Activated CD4-positive, alpha-beta memory T cell treated with anti-CD3 and anti-CD28 coated beads for 36 hours (primary cell): ENCODE results near the gene PRDM11. TPM values are rescaled to one million over a fixed set of nuclear protein-coding genes. Genes with fewer than 3 reads are reported as not detected.

Experiments used
- CTCF ChIA-PET: fragments of 350-600 bp; sonication (Branson Sonifier 250); formaldehyde crosslinking; loops from one replicate; lab custom pipeline; 2021; ENCODE audit warnings: antibody characterized with exemption, inconsistent platforms; lab: Charles Lee
- POLR2A ChIA-PET: fragments of 350-600 bp; sonication (Branson Sonifier 250); formaldehyde crosslinking; loops from one replicate; lab custom pipeline; 2021; ENCODE audit warnings: antibody characterized with exemption; lab: Charles Lee
- DNase-seq: peaks from one replicate; pipeline ENCODE4 v3.0.0-alpha.2; 2020
- H3K27ac Mint-ChIP-seq: one replicate; pipeline ENCODE4 v1.8.0; 2021; ENCODE audit warnings: mixed read lengths
- H3K27me3 Mint-ChIP-seq: one replicate; pipeline ENCODE4 v1.8.0; 2021; ENCODE audit warnings: mixed read lengths
- H3K36me3 Mint-ChIP-seq: one replicate; pipeline ENCODE4 v1.8.0; 2021; ENCODE audit warnings: mixed read lengths
- H3K4me1 Mint-ChIP-seq: one replicate; pipeline ENCODE4 v1.8.0; 2021; ENCODE audit warnings: low read depth, mixed read lengths
- H3K4me3 Mint-ChIP-seq: one replicate; pipeline ENCODE4 v1.8.0; 2021; ENCODE audit warnings: mild to moderate bottlenecking, mixed read lengths
- H3K9me3 Mint-ChIP-seq: one replicate; pipeline ENCODE4 v1.8.0; 2021; ENCODE audit warnings: mixed read lengths
- intact Hi-C: fragments of 100-400 bp; cut with micrococcal nuclease; formaldehyde crosslinking; loops from one replicate; pipeline ENCODE4 v1.15.1; 2023
- total RNA-seq, 2 experiments: library from RNA; stranded (reverse); gene quantifications; one replicate each; pipeline ENCODE4 v1.2.3, GENCODE V29; 2021

The PRDM11 gene
- total RNA-seq, 2 experiments from 2014 or later = 1.1 to 1.2 TPM

- ChIA-PET CTCF (interaction anchor here (1.6 kb wide), 1 partner anchor 154 kb away, joined by 5 read pairs; no protein-coding TSS in a partner anchor), POLR2A (no interaction called here)
- no peaks in the 10 kb centered on the region for H3K4me1 Mint-ChIP-seq
- H3K27me3 Mint-ChIP-seq = peaks cover 39% of the 10 kb centered on the region
- intact Hi-C loops = no loop called here
- H3K36me3 Mint-ChIP-seq = no peaks in the 10 kb centered on the region
- no peak overlapping the region for H3K4me3 Mint-ChIP-seq
- no peak for DNase-seq
- no peak overlapping the region for H3K27ac Mint-ChIP-seq
- no peaks in the 10 kb centered on the region for H3K9me3 Mint-ChIP-seq
Measured at GRCh38 chr11:45264839-45265515, 118.5 kb downstream of the PRDM11 start.

GRCh38 chr11:45265969-45266675 lies 119.7 kb downstream of the PRDM11 start:
- H3K27me3 Mint-ChIP-seq = peaks cover 36% of the 10 kb centered on the region
- ChIA-PET CTCF (interaction anchor here (0.8 to 2.6 kb wide), 4 partner anchors 12 to 161 kb away, joined by 3 to 7 read pairs (median 4); no protein-coding TSS in a partner anchor), POLR2A (no interaction called here)
- H3K36me3 Mint-ChIP-seq = no peaks in the 10 kb centered on the region
- no peak overlapping the region for H3K27ac Mint-ChIP-seq
- no peaks in the 10 kb centered on the region for H3K9me3 Mint-ChIP-seq
- intact Hi-C loops = no loop called here
- DNase-seq = no peak
- no peaks in the 10 kb centered on the region for H3K4me1 Mint-ChIP-seq
- no peak overlapping the region for H3K4me3 Mint-ChIP-seq

- no peak for DNase-seq
- Mint-ChIP-seq H3K27ac (no peak overlapping the region), H3K4me3 (no peak overlapping the region), H3K9me3 (no peaks in the 10 kb centered on the region), H3K27me3 (peaks cover 41% of the 10 kb centered on the region), H3K4me1 (no peaks in the 10 kb centered on the region), H3K36me3 (no peaks in the 10 kb centered on the region)
- ChIA-PET CTCF (interaction anchor here (0.8 to 2.6 kb wide), 4 partner anchors 13 to 162 kb away, joined by 3 to 7 read pairs (median 4); no protein-coding TSS in a partner anchor), POLR2A (no interaction called here)
- intact Hi-C loops = no loop called here
Measured at GRCh38 chr11:45266676-45267020, 120.2 kb downstream of the PRDM11 start.

- ChIA-PET CTCF (interaction anchor here (1.2 to 2.6 kb wide), 5 partner anchors 13 to 163 kb away, joined by 3 to 7 read pairs (median 3); no protein-coding TSS in a partner anchor), POLR2A (no interaction called here)
- Mint-ChIP-seq H3K27me3 (peaks cover 41% of the 10 kb centered on the region), H3K9me3 (no peaks in the 10 kb centered on the region), H3K27ac (no peak overlapping the region), H3K36me3 (no peaks in the 10 kb centered on the region), H3K4me3 (no peak overlapping the region), H3K4me1 (no peaks in the 10 kb centered on the region)
- peak; percentile 48 for DNase-seq
- intact Hi-C loops = no loop called here
Measured at GRCh38 chr11:45267052-45267451, 120.6 kb downstream of the PRDM11 start.

GRCh38 chr11:45267652-45268299 lies 121.3 kb downstream of the PRDM11 start:
- Mint-ChIP-seq H3K9me3 (no peaks in the 10 kb centered on the region), H3K4me1 (no peaks in the 10 kb centered on the region), H3K27me3 (peaks cover 39% of the 10 kb centered on the region), H3K4me3 (no peak overlapping the region), H3K36me3 (no peaks in the 10 kb centered on the region), H3K27ac (no peak overlapping the region)
- ChIA-PET CTCF (interaction anchor here (1.0 to 2.6 kb wide), 5 partner anchors 13 to 164 kb away, joined by 3 to 7 read pairs (median 4); no protein-coding TSS in a partner anchor), POLR2A (no interaction called here)
- DNase-seq = no peak
- intact Hi-C loops = no loop called here

GRCh38 chr11:45269678-45270077 lies 123.2 kb downstream of the PRDM11 start:
- Mint-ChIP-seq H3K4me3 (no peak overlapping the region), H3K27me3 (peaks cover 38% of the 10 kb centered on the region), H3K9me3 (no peaks in the 10 kb centered on the region), H3K4me1 (no peaks in the 10 kb centered on the region), H3K36me3 (no peaks in the 10 kb centered on the region), H3K27ac (no peak overlapping the region)
- no peak for DNase-seq
- ChIA-PET CTCF (interaction anchor here (1.7 kb wide), 1 partner anchor 17 kb away, joined by 3 read pairs; no protein-coding TSS in a partner anchor), POLR2A (no interaction called here)
- intact Hi-C loops = no loop called here

- no peaks in the 10 kb centered on the region for H3K36me3 Mint-ChIP-seq
- peaks cover 44% of the 10 kb centered on the region for H3K27me3 Mint-ChIP-seq
- H3K9me3 Mint-ChIP-seq = no peaks in the 10 kb centered on the region
- ChIA-PET POLR2A (no interaction called here), CTCF (interaction anchor here (0.9 to 1.7 kb wide), 2 partner anchors 18 to 160 kb away, joined by 3 read pairs; no protein-coding TSS in a partner anchor)
- no peak overlapping the region for H3K4me3 Mint-ChIP-seq
- intact Hi-C loops = no loop called here
- H3K27ac Mint-ChIP-seq = no peak overlapping the region
- DNase-seq = no peak
- no peaks in the 10 kb centered on the region for H3K4me1 Mint-ChIP-seq
Measured at GRCh38 chr11:45270946-45271716, 124.7 kb downstream of the PRDM11 start.

GRCh38 chr11:45272701-45273100 lies 126.3 kb downstream of the PRDM11 start:
- Mint-ChIP-seq H3K4me1 (no peaks in the 10 kb centered on the region), H3K9me3 (no peaks in the 10 kb centered on the region), H3K27ac (no peak overlapping the region), H3K27me3 (peaks cover 38% of the 10 kb centered on the region), H3K4me3 (no peak overlapping the region), H3K36me3 (no peaks in the 10 kb centered on the region)
- DNase-seq = no peak
- ChIA-PET CTCF (no interaction called here), POLR2A (no interaction called here)
- intact Hi-C loops = no loop called here

GRCh38 chr11:45273509-45273908 lies 127.1 kb downstream of the PRDM11 start:
- Mint-ChIP-seq H3K27ac (no peak overlapping the region), H3K4me1 (no peaks in the 10 kb centered on the region), H3K36me3 (no peaks in the 10 kb centered on the region), H3K9me3 (no peaks in the 10 kb centered on the region), H3K4me3 (no peak overlapping the region), H3K27me3 (peaks cover 34% of the 10 kb centered on the region)
- ChIA-PET POLR2A (no interaction called here), CTCF (no interaction called here)
- intact Hi-C loops = no loop called here
- DNase-seq = no peak

- no peak for DNase-seq
- H3K27ac Mint-ChIP-seq = no peak overlapping the region
- peaks cover 28% of the 10 kb centered on the region for H3K27me3 Mint-ChIP-seq
- ChIA-PET POLR2A (no interaction called here), CTCF (no interaction called here)
- H3K9me3 Mint-ChIP-seq = no peaks in the 10 kb centered on the region
- no peaks in the 10 kb centered on the region for H3K36me3 Mint-ChIP-seq
- H3K4me1 Mint-ChIP-seq = no peaks in the 10 kb centered on the region
- intact Hi-C loops = no loop called here
- H3K4me3 Mint-ChIP-seq = no peak overlapping the region
Measured at GRCh38 chr11:45274206-45274605, 127.8 kb downstream of the PRDM11 start.

GRCh38 chr11:45275828-45276227 lies 129.4 kb downstream of the PRDM11 start:
- Mint-ChIP-seq H3K36me3 (no peaks in the 10 kb centered on the region), H3K27ac (no peak overlapping the region), H3K4me3 (no peak overlapping the region), H3K4me1 (no peaks in the 10 kb centered on the region), H3K27me3 (peaks cover 27% of the 10 kb centered on the region), H3K9me3 (peaks cover 3% of the 10 kb centered on the region)
- intact Hi-C loops = no loop called here
- no peak for DNase-seq
- ChIA-PET POLR2A (no interaction called here), CTCF (no interaction called here)
